Activated naive CD4-positive, alpha-beta T cell treated with anti-CD3 and anti-CD28 coated beads, Interleukin-2, amount 50 U/mL, for 16 hours (primary cell): ENCODE results near the gene CCL24.
"Not testable (repeated sequence)": the region's sequence is repeated elsewhere in the genome, so short reads cannot be mapped to it uniquely, and the experiment has no call there.

Experiments used
- DNase-seq: peaks from one replicate; pipeline ENCODE4 v3.0.0-alpha.2; 2020

Gene CCL24

DNA sequence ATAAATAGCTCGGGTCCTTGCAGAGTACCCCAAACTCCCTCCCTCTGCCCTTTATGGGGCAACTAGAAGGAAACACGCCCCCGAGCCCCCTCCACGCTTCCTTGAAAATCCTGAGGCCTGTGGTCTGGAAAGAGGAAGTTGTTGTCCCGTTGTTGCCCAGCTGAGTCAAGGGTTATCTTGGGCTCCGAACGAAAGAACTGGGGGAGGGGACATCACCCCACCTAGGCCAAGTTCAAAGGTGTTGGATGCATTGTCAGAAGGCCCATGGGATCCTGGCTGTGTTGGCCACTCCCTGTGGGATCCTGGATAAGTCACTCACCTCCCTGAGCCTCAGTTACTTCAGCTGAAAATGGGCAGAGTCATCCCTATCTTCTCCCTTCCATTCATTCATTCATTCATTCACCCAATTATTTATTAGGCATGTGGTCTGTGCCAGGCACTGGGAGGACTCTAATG lies at the start of gene CCL24:
Gene CCL24, minus strand, starts transcription at position 26 of the 456 bp plus-strand sequence. CDS start 91 bp downstream, outside the sequence.
- DNase-seq, result no peak

DNA sequence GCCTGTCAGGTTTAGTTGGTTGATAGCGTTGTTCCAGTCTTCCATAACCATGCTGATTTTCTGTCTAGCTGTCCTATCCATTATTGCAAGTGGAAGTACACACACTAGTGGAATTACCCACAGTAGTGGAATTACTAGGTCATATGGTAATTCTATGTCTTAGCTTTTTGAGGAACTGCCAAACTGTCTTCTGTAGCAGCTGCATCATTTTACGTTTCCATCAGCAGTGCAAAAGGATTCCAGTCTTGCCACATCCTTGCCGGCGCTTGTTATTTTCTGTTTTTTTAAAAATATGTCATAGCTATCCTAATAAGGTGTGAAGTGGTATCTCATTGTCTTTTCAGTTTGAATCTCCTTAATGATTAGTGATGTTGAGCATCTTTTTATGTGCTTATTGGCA lies 48.0 kb upstream of the CCL24 start:
- no peak for DNase-seq

- no peak for DNase-seq
Measured at GRCh38 chr7:75858410-75858809, 44.8 kb upstream of the CCL24 start.

DNA sequence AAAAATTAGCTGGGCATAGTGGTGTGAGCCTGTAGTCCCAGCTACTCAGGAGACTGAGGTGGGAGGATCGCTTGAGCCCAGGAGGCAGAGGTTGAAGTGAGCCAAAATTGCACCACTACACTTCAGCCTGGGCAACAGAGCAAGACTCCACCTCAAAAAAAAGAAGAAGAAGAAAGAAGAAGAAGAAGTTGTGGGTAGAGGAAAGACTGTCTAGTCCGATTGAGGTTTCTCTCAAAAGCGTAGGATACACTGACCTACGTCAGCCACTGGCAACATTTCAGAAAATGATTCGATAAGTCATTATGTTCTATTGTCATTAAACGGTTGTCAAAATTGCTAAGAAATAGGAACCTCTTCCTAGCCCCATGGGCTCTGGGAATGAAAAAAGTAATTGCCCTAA lies 42.9 kb upstream of the CCL24 start:
- DNase-seq, result no peak

DNA sequence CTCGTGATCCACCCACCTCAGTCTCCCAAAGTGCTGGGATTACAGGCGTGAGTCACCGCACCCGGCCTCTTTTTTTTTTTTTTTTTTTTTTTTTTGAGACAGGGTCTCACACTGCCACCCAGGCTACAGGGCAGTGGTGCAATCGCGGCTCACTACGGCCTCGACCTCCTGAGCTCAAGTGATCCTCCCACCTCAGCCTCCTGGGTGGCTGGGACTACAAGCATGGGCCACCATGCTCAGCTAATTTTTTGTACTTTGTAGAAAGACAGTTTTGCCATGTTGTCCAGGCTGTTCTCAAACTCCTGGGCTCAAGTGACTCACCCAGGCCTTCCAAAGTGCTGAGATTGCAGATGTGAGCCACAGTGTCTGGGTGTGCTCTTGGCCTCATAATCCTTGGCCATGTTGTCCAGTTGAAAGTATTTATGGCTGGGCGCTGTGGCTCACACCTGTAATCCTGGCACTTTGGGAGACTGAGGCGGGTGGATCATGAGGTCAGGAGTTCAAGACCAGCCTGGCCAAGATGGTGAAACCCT lies 41.3 kb upstream of the CCL24 start:
- not testable (repeated sequence) for DNase-seq

DNA sequence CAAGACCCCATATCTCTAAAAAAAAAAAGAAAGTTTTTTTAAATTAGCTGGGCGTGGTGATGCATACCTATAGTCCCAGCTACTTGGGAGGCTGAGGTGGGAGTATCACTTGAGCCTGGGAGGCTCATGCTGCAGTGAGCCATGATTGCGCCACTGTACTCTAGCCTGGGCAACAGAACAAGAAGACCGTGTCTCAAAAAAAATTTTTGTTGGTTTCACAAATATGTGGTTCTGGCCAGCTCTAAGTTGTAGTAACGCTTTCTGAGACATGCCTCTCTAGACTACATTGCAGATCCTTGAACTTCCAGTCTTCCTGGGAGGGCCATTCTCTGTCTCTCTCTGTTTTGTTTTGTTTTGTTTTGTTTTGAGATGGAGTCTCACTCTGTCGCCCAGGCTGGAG lies 40.6 kb upstream of the CCL24 start:
- DNase-seq, result no peak

GRCh38 chr7:75850235-75850634 lies 36.6 kb upstream of the CCL24 start:
- no peak for DNase-seq

DNA sequence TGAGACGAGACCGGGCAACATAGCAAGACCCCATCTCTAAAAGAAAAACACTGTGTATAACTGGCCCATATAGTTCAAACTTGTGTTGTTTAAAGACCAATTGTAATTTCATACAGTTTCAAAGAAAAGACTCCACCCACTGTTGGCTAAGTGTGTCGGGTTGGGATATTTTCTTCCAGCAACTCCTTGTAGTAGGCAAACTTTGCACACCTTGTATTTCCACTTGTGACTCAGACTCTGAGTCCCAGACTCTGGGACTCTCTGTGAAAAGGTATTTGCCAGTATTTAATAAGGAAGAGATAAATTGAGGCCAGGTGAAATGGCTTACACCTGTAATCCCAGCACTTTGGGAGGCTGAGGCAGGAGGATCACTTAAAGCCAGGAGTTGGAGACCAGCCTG lies 36.0 kb upstream of the CCL24 start:
- DNase-seq, result no peak

DNA sequence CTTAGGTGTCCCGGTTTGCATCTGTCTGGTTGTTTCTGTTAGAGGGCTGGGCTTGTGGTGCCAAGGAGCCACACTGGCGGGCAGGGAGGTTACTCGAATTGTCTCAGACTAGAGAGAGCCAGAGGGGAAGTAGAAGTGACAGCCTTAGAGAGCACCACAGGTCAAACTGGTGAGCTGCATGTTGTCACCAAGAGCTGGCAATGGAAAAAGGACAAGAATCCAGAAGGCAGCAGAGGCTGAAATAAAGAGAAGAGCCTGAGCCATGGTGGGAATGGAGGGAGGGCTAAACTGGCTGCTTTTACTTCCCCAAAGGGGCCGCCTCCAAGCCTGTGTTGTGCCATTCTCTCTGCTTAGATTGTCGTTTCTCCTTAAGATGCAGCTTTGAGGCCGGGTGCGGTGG lies 34.1 kb upstream of the CCL24 start:
- no peak for DNase-seq

DNA sequence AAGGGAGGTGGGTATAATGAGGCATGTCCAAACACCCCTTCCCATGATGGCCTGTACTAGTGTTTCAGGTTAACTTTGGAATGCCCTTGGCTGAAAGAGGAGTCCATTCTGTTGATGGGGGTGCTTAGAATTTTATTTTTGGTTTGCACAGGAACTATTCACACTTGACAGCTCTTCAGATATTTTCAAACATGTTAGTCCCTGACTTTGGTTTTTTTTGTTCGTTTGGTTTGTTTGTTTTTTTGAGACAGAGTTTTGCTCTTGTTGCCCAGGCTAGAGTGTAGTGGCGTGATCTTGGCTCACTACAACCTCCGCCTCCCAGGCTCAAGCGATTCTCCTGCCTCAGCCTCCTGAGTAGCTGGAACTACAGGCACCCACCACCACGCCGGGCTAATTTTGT lies 31.5 kb upstream of the CCL24 start:
- not testable (repeated sequence) for DNase-seq

- DNase-seq, result no peak
Measured at GRCh38 chr7:75844158-75844557, 30.6 kb upstream of the CCL24 start.

DNA sequence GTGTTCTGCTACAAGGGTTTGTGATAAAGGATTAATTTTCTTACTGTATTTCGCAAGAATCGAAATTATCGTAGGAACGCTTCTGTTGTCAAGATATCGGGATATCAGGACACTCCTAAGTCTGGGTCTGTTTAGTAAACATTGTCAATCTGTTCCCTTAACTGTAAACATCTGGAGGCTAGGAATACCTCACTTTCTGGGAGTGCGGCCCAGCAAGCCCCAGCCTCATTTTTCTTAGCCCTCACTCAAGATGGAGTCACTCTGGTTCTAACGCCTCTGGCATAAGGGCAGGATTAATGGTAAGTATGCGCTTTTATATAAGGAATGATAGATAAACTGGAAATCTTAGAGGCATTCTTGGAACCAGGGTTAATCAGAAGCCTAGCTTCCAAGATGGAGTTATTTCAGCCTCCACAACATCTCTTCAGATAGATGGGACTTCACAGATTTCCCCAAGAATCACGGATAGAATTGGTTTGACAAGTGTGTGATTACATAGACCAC lies 30.1 kb upstream of the CCL24 start:
- no peak for DNase-seq

DNA sequence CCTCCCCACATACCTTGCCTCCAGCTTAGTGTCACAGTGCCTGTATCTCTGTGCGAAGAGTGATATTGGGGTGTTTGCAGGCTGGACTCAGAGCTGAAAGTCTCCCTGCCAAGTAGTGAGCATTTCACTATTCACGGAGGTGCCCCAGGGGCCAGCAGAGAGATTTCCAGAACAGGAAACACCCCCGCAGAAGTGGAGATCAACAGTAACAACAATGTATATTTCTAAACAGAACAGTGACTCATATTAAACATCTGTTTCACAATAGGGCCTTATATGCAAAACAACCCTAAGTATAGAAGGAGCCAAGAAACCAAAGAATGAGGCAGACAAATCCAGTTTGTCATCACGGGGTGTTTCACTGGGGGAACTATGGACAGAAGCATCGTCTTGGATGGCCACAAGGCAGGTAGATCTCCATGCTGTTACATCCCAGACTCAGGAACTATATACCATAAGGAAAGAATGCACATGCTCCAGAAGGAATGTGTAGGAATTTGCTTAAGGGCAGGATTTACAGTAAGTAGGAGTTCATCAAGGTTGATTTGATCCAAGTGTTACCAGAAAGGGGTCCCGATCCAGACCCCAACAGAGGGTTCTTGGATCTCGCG lies 29.3 kb upstream of the CCL24 start:
- peak; percentile 35 for DNase-seq

GRCh38 chr7:75840029-75840428 lies 26.4 kb upstream of the CCL24 start:
- no peak for DNase-seq

GRCh38 chr7:75838281-75838930 lies 24.8 kb upstream of the CCL24 start:
- DNase-seq, result not testable (repeated sequence)

DNA sequence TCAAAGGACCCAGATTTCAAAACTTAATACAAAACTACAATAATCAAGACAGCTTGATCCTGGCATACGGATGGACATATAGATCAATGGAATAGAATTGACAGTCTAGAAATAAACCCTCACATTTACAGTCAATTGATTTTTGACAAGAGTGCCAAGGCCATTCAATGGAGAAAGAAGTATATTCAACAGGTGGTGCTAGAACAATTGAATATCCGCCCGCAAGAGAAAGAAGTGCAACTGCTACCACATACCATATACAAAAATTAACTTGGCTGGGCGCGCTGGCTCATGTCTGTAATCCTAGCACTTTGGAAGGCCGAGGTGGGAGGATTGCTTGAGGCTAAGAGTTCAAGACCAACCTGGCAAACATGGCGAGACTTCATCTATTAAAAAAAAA lies 23.2 kb upstream of the CCL24 start:
- no peak for DNase-seq

DNA sequence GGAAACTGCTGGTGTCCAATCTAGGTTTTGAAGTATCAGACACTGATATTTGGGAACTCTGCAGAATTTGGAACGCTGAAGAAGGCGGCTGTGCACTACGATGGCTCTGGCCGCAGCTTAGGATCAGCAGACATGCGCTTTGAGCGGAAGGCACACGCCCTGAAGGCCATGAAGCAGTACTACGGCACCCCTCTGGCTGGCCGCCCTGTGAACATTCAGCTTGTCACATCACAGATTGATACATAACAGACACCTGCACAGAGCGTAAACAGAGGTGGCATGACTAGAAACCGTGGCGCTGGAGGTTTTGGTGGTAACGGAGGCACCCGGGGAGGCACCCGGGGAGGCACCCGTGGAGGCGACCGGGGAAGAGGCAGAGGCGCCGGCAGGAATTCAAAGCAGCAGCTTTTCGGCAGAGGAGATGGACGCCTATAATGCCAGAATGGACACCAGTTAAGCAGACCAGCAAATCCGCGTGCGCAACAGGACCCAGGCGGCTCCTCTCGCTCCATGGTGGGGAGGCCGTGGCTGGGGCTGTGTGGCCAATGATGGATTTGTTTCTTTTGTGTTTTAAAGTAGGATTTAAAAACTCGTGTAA lies 22.2 kb upstream of the CCL24 start:
- DNase-seq, result no peak

- not testable (repeated sequence) for DNase-seq
Measured at GRCh38 chr7:75833662-75834061, 20.1 kb upstream of the CCL24 start.

- DNase-seq, result no peak
Measured at GRCh38 chr7:75830978-75831377, 17.4 kb upstream of the CCL24 start.

DNA sequence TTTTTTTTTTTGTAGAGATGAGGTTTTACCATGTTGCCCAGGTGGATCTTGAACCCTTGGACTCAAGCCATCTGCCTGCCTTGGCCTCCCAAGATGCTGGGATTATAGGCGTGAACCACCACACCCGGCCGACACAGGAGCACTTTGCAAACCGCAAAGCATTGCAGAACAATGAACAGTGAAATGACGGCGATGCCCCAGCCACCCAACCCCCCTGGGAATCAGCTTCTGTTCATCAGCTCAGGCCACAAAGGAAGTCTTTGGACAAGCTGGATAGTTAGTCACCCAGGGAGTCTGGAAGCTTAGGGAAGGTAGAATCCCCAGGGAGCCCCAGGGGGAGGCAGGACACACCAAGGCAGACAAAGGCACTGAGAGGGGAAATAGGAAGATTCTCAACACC lies 16.1 kb upstream of the CCL24 start:
- not testable (repeated sequence) for DNase-seq

GRCh38 chr7:75823198-75823910 lies 9.7 kb upstream of the CCL24 start:
- DNase-seq, result no peak

- DNase-seq, result no peak
Measured at GRCh38 chr7:75820688-75821087, 7.1 kb upstream of the CCL24 start.

GRCh38 chr7:75819711-75820110 lies 6.1 kb upstream of the CCL24 start:
- no peak for DNase-seq
